ENCODE measurements around the gene E2F3. TPM values are rescaled to one million over a fixed set of nuclear protein-coding genes. Genes with fewer than 3 reads are reported as not detected.

The E2F3 gene
- total RNA-seq, 1 experiment from 2014 or later = 35.7 TPM

GRCh38 chr6:20386218-20386617 lies 15.5 kb upstream of the E2F3 start:
- H3K9ac ChIP-seq (ENCODE audit: extremely low read depth, insufficient read length, low read length) = no peak overlapping the region
- no peak overlapping the region for H3K23ac ChIP-seq (ENCODE audit: insufficient read length, low read depth, low read length)
- no peak for TF ChIP-seq CTCF (conservative IDR thresholded peaks at IDR 0.05)
- Mint-ChIP-seq H3K36me3 (ENCODE audit: insufficient read depth in 1 of 3, low read depth in 3 of 3) (peaks cover 2 to 5% (median 3%) of the 10 kb centered on the region in 3 experiments; a peak in 5 of 7 replicates), H3K4me1 (no peaks in the 10 kb centered on the region), H3K9me3 (peaks cover 5 to 6% of the 10 kb centered on the region in 2 experiments; a peak in 4 of 5 replicates), H3K27ac (no peak overlapping the region), H3K27me3 (ENCODE audit: low read depth) (peaks cover 4% of the 10 kb centered on the region), H3K4me3 (no peak overlapping the region)
- no peak overlapping the region for H4K91ac ChIP-seq (ENCODE audit: insufficient read length, low read depth, low read length)
- no peak overlapping the region for H3K4me2 ChIP-seq (ENCODE audit: insufficient read depth, insufficient read length, low read length)
- H2BK12ac ChIP-seq (ENCODE audit: insufficient read length, low read depth, low read length) = no peak overlapping the region
- H2BK20ac ChIP-seq (ENCODE audit: low read depth, low read length, poor library complexity, severe bottlenecking) = no peak overlapping the region
- no peak overlapping the region for H2AK5ac ChIP-seq (ENCODE audit: insufficient read length, low read length)
- H4K5ac ChIP-seq (ENCODE audit: insufficient read length, low read depth, low read length) = no peak overlapping the region
- no peaks in the 10 kb centered on the region for H3K79me1 ChIP-seq (ENCODE audit: insufficient read depth, low read depth, low read length, poor library complexity, severe bottlenecking)
- no peaks in the 10 kb centered on the region for H3K4me1 ChIP-seq (ENCODE audit: insufficient read depth, low read length)
- H2AFZ ChIP-seq (ENCODE audit: low read length) = no peak overlapping the region
- H3K79me2 ChIP-seq (ENCODE audit: insufficient read depth, low read length) = no peaks in the 10 kb centered on the region
- H4K8ac ChIP-seq (replicated peaks; ENCODE audit: insufficient read length, low read depth, low read length) = no peak overlapping the region
- no peak overlapping the region for H3K27ac ChIP-seq (ENCODE audit: insufficient read length, low read depth, low read length)
- no peak overlapping the region for H3K56ac ChIP-seq (ENCODE audit: insufficient read length, low read depth, low read length)
- H2BK5ac ChIP-seq (ENCODE audit: insufficient read length, low read length) = no peak overlapping the region
- no peaks in the 10 kb centered on the region for H3K27me3 ChIP-seq (ENCODE audit: insufficient read depth, low read length)
- no peak for DNase-seq
- H3T11ph ChIP-seq (ENCODE audit: low read length) = no peak overlapping the region
- H2BK120ac ChIP-seq (ENCODE audit: low read depth, low read length, poor library complexity, severe bottlenecking) = no peak overlapping the region
- no peak overlapping the region for H2BK15ac ChIP-seq (ENCODE audit: low read depth, low read length)
- no peak overlapping the region for H3K14ac ChIP-seq (ENCODE audit: insufficient read depth, low read length)
- no peak overlapping the region for H3K18ac ChIP-seq (ENCODE audit: insufficient read length, low read depth, low read length)
- no peaks in the 10 kb centered on the region for H4K20me1 ChIP-seq (ENCODE audit: control insufficient read depth, insufficient read depth, insufficient read length)
- H3K4ac ChIP-seq (ENCODE audit: low read depth, low read length) = no peak overlapping the region
- no peaks in the 10 kb centered on the region for H3K23me2 ChIP-seq (ENCODE audit: insufficient read length, low read depth, low read length, poor library complexity, severe bottlenecking)
- peaks cover 4% of the 10 kb centered on the region for H3K9me3 ChIP-seq (ENCODE audit: control insufficient read depth, low read depth, low read length)
- WGBS (ENCODE audit: extremely low coverage, insufficient read length, low lambda C conversion rate) = no CpG with 5 or more reads among the region's 1 CpG

All from H9 (cell line).